ENCODE data around the gene ZP1. TPM values are rescaled to one million over a fixed set of nuclear protein-coding genes. Genes with fewer than 3 reads are reported as not detected.
A peak's percentile ranks its signal among the peaks of the same experiment; 100 is the strongest.

Gene ZP1
- total and polyA plus RNA-seq, 2 of the 13 experiments (the other 11 are each of a cell fraction or from before 2014, with no cell fraction given) = 0.16 TPM; not detected in 1

- TF ChIP-seq ZNF235 (CRISPR knock-in tag; IDR thresholded peaks at IDR 0.05; ENCODE audit: borderline replicate concordance) (peak; percentile 65; the same call in 1 of the 2 replicates), ZNF33B (CRISPR knock-in tag; IDR thresholded peaks at IDR 0.05) (no peak), ZNF616 (CRISPR knock-in tag; IDR thresholded peaks at IDR 0.05; ENCODE audit: low read depth) (no peak; the same call in 1 of the 2 replicates), IKZF4 (CRISPR knock-in tag; IDR thresholded peaks at IDR 0.05; ENCODE audit: borderline replicate concordance, low read depth, not compliant biosample characterization) (peak; percentile 86), MXI1 (IDR thresholded peaks at IDR 0.05; ENCODE audit: borderline replicate concordance, low read depth, low read length) (peak; percentile 99), ZNF574 (CRISPR knock-in tag; IDR thresholded peaks at IDR 0.05) (peak; percentile 94), ZNF414 (CRISPR knock-in tag; IDR thresholded peaks at IDR 0.05) (peak; percentile 93; the same call in 1 of the 2 replicates), ISL2 (CRISPR knock-in tag; IDR thresholded peaks at IDR 0.05) (peak; percentile 80; the same call in 1 of the 2 replicates), XRCC5 (optimal IDR thresholded peaks at IDR 0.05; ENCODE audit: low read length) (no peak), ZNF572 (CRISPR knock-in tag; IDR thresholded peaks at IDR 0.05) (peak; percentile 42; the same call in 1 of the 2 replicates), CAMTA2 (CRISPR knock-in tag; IDR thresholded peaks at IDR 0.05; ENCODE audit: borderline replicate concordance) (no peak; the same call in 1 of the 2 replicates), ZNF276 (CRISPR knock-in tag; IDR thresholded peaks at IDR 0.05; ENCODE audit: low read depth) (no peak), ZNF225 (CRISPR knock-in tag; IDR thresholded peaks at IDR 0.05) (peak; percentile 55; the same call in 1 of the 2 replicates)
- TF ChIP-seq, protein P1, sequence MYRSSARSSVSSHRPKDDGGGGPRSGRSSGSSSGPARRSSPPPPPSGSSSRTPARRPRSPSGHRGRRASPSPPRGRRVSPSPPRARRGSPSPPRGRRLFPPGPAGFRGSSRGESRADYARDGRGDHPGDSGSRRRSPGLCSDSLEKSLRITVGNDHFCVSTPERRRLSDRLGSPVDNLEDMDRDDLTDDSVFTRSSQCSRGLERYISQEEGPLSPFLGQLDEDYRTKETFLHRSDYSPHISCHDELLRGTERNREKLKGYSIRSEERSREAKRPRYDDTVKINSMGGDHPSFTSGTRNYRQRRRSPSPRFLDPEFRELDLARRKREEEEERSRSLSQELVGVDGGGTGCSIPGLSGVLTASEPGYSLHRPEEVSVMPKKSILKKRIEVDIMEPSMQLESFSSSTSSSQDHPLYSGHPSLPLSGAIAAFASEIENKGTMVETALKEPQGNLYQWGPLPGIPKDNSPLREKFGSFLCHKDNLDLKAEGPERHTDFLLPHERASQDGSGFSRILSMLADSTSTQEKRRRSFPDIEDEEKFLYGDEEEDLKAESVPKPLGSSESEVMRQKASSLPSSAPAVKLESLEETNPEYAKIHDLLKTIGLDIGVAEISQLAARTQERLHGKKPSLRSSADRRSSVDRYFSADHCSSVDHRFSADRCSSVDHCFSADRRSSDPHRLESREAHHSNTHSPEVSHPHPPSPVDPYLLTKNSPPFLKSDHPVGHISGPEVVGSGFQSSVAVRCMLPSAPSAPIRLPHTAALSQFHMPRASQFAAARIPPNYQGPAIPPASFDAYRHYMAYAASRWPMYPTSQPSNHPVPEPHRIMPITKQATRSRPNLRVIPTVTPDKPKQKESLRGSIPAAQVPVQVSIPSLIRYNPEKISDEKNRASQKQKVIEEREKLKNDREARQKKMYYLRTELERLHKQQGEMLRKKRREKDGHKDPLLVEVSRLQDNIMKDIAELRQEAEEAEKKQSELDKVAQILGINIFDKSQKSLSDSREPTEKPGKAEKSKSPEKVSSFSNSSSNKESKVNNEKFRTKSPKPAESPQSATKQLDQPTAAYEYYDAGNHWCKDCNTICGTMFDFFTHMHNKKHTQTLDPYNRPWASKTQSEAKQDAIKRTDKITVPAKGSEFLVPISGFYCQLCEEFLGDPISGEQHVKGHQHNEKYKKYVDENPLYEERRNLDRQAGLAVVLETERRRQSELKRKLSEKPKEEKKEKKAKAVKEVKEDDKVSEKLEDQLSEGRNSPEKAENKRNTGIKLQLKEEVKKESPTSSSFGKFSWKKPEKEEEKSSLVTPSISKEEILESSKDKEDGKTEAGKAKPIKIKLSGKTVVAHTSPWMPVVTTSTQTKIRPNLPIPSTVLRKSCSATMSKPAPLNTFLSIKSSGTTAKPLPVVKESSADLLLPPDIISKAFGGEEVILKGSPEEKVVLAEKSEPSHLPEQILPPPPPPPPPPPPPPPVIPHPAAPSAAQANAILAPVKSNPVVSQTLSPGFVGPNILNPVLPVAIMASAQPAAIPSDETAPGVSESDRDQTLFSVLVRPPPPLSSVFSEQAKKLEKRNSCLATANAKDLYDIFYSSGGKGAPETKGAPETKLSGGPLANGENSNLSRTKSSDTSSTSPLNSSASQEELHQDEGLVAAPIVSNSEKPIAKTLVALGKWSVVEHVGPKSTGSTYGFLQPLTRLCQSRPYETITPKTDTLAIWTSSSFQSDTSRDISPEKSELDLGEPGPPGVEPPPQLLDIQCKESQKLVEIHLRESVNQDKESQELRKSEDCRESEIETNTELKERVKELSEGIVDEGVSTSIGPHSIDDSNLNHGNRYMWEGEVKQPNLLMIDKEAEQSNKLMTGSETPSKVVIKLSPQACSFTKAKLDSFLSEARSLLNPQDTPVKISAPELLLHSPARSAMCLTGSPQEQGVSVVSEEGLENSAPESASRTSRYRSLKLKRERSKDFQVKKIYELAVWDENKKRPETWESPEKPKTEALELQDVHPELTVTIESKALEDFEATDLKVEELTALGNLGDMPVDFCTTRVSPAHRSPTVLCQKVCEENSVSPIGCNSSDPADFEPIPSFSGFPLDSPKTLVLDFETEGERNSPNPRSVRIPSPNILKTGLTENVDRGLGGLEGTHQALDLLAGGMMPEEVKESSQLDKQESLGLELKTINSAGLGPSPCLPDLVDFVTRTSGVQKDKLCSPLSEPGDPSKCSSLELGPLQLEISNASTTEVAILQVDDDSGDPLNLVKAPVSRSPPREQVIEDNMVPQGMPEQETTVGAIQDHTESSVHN (CRISPR knock-in tag; IDR thresholded peaks at IDR 0.05) = no peak; the same call in 1 of the 2 replicates
These were observed 25.3 kb upstream of the ZP1 start, which contains the start of gene CCDC86 (continued) for GRCh38 chr11:60841797-60842667.
